ENCODE data around the gene POP4.
"Not testable (repeated sequence)": the region's sequence is repeated elsewhere in the genome, so short reads cannot be mapped to it uniquely, and the experiment has no call there.

The POP4 gene

DNA sequence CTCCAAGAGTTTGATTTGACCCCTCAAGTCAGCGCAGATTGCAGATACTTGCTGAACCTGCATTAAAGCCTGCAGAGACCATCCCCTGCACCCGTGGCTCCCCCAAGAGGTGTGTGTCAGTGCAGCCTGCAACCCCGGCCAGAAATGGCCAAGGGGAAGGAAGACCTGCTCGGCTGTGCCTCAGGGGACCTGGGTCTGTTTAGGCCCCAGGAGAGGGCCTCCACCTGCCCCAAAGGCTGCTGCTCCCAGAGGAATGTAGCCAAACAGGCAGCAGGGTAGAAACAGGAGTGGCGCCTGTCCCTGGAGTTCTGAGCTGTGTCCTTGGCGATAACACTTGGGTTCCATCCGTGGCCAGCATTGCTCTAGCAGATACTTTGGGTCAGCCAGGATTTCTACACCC, 8.0 kb downstream of the POP4 start:
- no peak for DNase-seq

DNA sequence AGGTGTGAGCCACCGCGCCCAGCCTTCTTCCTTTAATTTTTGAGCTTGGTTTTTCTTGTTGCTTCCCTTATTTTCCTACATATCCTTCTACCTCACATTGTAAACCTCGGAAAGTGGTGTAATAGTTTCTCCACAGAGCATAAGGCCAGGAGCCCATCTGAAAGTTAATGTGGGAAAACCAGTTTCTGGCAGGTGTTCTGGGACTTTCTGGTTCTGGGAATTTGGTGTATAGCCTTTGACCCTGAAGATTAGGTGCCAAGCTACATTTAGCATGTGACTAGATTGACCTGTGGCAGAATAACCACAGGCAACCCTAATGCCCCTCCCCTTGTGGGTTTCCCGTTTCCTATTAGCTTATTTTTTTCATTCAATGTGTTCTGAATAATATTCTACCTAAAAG, 8.7 kb downstream of the POP4 start:
- no peak for DNase-seq

DNA sequence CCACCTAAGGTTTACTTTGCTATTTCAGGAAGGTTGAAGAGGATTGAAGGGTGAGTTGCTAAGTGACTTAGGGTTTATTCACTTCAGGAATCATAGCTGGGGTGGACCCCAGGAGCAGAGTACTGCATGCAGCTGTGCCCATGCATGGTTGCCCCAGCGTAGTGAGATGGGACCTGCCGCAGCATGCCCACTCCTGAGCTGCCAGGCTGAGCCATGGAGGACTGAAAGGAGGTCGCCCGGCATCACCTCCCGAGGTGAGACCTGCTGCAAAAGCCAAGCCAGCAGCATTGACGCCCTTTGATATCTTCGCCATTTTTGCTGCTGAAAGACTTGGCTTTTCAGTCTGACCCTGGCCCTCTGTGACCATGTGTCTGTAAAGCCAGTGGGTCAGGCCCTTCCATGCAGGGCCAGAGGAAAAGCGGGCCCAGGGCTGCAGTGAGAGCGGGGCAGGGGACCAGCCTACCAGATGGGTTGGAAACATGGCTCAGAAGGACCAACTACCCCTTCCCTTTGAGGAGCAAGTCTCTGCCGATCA, 9.9 kb downstream of the POP4 start:
- no peak for DNase-seq

DNA sequence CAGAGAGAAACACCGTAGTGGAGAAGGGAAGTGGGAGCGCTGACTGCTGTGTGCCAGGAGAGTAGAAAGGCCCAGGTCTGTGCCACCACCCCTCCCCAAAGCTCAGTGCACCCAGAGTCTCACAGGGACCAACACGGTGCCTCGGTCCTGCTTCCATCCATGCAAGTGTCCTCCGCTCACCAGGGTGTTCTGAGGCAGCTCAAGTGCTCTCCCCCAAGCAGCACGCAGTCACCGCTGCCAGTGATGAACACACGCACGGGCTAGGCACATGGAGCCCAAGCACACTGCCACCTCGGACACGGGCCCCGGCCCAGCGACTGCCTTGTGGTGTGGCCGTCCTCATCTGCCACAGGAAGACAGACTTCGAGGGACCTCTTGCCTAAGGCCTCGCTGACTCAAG, 10.5 kb downstream of the POP4 start:
- no peak for DNase-seq

DNA sequence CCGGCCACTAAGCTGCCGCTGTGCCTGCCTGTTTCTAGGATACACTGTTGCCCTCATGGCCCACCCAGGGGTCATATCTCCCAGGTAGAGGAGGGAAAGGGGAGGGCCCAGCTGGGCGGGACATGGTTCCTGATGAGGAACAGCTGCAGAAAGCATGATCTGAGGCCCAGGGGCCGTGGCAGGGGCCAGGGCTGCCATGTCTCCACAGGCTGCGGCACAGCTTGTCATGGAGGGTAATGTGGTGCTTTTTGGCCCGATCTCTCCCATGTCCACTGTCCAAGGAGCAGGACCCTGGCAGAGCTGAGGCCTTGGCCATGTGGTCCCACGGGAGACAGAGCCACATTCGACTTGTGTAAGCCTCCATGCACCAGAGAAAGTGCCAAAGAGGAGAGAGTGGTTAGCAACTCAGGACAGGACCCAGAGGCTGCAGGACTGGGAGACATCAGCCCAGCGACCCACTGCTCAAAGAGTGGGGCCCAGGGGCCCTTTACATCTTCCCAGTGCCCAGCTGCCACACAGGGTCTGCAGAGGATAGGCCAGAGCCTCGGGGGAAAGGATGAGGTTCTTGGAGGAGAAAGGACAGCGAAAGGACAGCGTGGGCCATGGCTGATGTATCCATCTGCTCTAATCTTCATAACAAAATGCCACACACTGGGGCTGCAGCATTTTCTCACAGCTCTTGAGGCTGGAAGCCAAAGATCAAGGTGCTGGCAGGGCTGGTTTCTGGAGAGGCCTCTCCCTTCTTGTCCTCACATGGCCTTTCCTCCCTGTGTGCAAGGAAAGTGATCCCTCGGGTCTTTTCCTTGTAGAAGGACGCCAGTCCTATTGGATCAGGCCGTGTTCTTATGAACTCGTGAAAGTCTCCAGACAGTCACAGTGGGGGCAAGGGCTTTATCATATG, 11.5 kb downstream of the POP4 start:
- DNase-seq, result no peak

DNA sequence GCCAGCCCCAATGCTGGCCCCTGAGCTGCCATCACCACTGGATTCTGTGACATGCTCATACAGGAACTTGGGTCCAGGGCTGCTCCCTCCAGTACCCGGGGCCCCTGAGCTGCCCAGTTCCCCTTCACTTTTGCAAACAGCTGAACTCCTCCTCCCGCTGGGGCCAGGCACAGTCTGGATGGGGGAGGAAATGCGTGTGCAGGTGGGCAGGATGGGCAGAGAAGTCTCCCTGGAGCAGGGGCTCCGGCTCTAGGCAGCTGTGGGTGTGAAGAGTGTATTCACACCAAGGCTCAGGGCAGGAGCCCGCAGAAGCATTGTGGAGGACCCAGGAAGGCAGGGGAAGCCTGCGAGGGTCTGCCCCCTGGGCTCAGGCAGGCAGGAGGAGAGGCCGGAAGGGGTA, 12.4 kb downstream of the POP4 start:
- DNase-seq, result no peak

DNA sequence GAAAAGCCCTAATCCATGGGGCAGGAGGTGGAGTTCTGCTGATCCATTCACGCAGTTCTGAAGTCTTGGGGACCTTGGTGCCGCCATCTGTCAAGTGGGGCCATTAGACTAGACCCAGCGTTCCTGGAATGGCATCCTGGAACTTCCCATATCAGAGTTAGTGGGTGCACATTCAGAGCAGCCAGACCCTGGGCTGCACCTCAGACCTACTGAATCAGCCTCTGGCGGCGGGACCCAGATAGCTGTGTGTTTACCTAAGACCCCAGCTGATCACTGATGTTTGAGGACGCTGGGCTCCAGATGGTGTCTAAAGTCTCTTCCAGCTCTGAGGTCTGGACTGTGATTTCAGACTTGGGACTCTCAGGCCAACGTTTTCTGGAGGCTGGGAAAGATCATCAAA, 12.8 kb downstream of the POP4 start:
- DNase-seq, result no peak

DNA sequence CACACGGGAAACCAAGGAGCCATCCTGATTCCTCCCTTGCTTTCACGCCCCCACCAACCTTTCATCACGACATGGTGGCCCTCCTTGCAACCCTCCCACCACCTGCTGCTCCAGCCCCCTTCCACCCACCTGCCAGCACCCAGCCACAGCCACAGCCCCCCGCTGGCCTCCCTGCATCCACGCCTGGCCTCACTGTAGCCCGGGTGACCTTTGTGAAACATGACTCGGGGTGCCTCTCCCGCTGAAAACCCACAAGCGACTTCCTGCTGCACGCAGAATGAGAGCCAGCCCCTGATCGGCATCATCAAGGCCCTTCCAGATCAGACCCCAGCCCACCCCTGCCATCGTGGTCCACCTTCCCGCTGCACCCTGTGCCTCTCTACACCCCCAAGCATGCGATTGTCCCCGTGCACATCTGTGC, 14.9 kb downstream of the POP4 start:
- DNase-seq, result no peak

DNA sequence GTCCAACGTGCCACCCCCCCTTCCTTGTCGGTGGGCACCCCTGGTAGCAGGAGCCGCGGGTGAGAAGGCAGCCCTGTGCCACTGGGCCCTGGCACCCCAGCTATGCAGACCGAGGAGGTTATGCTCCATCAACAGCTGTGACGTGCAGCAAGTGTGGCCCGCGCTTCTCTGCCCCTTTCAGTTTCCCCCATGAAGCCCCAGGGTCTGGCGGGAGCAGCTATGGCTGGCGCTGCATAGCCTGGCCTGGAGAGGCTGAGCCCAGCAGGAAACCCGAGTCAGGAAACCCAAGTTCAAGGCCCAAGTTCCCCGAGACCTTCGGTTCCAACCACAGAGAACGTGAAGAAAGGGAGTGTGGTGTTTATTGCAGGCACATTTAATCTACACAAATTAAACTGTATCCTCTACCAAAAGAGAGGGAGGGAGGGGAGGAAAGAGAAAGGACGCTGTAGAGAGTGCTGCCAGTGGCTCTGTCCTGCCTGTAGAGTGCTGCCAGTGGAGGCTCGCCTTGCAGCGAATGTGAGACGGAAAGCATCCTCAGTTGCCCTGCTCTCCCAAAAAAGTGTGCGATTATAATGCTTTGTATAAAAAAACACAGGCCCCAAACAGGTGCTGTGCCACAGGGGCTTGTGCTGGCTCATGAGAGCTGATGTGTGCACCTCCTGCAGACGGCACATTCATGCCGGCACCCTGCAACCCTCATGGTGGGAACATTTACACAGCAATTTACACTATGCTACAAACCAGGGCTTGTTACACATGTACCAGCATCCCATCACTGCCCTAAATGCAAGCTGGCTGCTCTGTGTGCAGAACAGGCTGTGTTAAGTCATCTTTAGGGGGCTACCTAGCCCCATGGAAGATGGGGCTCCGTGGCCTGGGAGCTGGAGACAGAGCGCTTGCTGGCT, 16.3 kb downstream of the POP4 start:
- DNase-seq, result no peak

DNA sequence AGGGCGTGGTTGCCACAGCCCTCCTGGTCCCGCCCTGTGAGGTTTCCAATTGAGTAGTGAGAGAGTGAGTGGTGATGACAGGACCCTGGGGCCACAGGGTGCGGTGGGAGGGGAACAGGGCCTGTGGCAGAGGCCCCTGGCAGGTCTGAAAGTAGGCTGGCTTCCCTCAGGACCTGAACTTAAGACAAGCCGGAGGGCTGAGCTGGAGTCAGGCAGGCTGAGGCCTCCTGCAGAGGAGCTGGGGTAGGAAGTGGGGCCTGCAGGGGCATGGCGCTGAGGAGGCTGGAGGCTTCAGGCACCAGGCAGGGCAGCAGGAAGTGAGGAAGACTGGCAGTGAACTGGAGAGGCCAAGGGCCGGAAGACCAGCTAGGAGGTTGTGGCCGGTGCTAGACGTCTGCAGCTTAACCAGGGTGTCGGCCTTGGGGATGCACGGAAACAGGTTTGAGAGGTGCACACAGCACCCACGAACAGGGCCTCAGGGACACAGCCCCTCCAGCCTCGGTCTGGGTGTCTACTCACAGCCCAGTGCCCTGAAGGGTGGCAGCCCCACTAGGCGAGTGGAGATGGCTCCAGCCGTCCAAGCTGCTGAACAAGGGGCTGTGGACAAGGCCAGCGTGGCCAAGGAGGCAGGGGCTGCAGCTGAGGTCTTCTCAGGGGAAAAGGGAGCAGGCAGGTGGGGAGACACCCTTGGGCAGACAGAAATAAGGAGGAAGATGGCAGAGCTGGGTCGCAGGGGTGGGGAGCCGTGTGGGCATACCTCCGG, 17.8 kb downstream of the POP4 start:
- no peak for DNase-seq

DNA sequence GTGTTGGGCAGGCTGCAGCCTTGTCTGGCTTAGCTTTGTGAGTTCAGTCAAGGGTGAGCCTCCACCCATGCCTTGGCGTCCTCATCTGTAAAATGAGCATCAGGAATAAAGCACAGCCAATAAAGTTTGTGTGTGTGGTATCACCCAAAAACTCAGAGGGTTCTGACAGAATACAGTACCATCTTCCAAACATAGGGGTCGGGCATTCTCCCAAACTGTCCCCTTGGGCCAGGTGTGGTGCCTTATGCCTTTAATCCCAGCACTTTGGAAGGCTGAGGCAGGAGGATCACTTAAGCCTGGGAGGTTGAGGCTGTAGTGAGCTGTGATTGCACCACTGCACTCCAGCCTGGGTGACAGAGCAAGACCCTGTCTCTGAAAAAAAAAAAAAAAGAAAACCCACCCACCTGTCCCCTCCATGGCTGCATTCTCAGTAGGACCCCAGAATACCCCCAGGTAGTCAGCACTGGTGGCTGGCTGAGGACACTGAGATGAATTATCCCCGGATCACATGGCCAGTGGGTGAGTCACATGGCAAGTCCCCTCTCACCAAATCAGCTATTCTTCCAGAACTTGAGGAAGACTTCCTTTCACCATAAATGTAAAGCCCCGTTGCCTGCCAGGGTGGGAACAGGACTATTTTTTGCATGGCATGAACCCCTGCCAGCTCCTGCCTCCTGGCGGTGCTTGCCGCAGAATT, 18.6 kb downstream of the POP4 start:
- no peak for DNase-seq

DNA sequence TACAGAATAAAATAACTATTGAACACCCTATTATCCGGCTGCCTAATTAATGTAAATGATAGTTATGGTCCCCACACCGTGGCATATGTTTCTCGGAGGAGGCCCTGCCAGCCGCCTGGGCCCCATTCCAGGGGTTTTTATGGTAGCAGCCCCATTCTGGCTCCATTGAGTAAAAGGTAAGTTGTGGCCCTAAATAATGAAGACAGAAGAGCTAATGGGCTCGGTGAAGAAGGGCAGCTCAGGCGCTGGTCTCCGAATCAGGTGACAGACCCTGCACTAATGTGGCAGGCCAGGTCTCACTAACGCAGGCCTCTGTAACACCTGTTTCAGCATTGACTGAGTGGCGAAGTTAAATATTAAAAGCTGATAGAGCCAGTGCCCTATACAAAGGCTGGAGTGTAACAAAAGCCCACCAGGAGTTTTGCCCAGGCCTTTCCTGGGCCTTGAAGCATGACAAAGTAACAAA, 19.1 kb downstream of the POP4 start:
- no peak for DNase-seq

DNA sequence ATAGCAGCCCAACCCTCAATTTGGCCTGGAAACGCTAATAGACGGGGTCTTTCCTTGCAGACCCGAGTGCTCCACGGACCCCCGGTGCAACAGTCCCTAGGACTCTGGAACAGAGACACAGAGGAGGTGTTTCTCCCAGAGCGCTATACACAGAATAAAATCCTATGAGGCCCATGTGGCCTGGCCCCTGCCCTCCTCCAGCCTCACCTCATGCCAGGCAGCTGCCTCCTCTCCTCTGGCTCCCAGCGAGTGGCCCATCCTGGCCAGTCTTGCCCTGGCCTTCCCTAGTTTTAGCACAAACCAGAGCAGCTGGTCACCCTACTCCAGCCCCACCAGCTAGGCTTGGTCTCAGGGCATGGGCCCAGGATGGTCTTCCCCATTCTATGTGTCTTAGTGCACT, 20.3 kb downstream of the POP4 start:
- no peak for DNase-seq

DNA sequence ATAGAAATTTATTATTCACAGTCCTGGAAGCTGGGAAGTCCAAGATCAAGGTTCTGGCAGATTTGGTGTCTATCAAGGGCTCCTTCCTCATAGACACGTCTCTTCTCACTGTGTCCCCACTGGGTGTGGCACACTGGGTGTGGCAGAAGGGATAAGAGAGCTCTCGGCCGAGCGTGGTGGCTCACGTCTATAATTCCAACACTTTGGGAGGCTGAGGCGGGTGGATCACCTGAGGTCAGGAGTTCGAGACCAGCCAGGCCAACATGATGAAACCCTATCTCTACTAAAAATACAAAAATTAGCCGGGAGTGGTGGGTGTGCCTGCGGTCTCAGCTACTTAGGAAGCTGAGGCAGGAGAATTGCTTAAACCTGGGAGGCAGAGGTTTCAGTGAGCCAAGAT, 20.7 kb downstream of the POP4 start:
- not testable (repeated sequence) for DNase-seq

DNA sequence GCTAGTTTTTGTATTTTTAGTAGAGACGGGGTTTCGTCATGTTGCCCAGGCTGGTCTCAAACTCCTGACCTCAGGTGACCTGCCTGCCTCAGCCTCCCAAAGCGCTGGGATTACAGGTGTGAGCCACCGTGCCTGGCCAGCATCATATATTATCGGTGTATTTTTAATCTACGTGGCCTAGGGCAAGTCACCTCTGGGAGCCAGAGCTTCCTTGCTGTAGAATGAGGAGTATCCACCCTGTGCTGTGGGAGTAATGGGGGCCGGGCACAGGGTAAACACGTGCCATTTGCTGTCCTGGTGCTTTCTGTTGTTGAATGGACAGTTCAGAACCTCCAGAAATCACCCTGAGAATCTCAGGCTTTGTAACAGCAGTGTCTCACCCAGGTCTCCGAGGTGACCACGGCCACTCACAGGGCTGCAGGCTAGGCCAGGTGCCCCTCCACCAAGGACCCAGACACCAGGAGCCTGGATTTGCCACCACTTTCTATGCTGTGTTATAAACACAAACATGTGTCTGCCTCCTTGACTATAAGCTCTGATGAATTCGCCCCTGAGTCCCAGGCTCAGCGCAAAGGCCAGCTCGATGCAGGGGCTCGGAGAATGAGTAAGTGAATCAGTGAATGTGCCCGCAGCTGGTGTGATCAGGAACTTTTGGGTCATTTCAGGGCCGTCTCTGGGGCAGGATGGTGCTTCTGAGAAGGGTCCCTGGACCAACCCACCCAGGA, 22.7 kb downstream of the POP4 start:
- DNase-seq, result no peak

DNA sequence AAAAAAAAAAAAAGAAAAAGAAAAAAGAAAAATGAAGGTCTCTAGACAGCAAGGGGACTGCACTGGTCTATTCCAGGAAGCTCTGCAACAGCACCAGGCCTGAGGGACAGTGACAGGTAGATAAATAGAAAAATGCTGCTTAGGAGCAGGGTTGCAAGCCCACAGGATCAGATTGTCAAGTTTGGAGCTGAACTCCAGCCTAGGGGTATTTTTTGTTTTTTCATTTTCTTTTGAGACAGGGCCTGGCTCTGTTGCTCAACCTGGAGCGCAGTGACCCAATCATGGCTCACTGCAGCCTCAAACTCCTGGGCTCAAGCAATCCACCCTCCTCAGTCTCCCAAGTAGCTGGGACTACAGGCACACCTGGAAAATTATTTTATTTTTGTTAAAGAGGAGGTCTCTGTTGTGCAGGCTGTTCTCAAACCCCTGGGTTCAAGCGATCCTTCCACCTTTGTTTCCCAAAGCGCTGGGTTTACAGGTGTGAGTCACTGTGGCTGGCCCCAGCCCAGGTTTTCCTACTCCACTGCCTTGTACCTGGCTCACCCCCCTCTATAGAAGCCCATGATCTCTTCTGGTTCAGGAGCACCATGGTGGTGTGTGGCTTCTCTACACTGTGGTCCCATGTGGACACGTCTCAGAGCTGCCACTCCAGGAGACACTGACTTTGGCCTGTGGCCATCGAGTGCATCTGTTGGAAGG, 23.9 kb downstream of the POP4 start:
- no peak for DNase-seq

DNA sequence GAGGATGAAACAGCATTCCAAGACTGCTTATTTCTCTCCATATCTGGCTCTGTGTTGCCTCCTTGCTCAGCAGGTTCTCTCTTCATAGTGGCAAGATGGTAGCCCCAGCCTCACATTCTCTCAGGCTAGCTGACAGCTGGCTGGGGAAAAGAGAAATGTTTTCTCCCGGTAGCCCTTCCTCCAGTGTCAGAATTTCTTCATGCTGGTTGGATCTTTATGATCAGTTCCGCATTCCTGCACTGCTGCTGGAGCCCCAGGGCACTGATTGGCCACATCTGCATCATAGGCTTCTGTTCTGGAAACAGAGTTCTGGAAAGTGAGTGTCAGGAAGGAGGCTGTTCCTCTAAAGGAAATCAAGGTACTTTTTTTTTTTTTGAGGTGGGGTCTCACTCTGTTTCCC, 24.6 kb downstream of the POP4 start:
- DNase-seq, result no peak

DNA sequence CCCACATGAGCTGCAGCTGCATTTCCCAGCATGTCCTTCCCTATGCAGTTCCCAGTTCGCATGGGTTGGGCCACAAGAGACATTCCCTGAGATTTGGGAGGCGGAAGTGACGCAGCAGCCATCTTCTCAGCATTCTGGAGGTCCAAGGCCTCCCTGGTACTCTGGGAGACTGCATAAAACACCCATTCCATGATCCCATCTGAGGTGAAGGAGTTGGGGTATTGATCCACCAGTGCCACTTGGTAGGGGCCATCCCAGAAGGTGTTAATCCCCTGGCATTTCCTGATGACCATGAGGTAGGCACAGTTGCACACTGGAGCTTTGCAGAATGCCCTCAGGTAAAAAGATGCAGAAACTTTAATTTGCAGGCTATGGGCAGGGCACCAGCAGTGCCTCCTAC, 25.4 kb downstream of the POP4 start:
- no peak for DNase-seq

DNA sequence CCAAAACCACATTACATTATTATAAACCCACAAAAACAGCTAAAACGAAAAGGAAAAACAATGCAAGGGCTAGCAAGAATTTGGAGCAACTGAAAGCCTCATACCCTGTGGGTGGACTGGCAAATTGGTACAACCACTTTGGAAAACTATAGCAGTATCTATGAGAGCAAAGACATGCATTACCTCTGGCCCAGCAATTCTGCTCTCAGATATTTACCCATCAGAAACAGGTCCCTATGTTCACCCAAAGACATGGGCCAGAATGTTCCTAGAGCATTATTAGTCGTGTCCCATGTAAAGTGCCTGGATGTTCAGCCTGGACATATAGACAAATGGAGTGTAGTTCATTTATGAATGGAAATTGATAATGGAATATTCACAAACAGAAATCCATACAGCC, 27.9 kb downstream of the POP4 start:
- DNase-seq, result no peak

DNA sequence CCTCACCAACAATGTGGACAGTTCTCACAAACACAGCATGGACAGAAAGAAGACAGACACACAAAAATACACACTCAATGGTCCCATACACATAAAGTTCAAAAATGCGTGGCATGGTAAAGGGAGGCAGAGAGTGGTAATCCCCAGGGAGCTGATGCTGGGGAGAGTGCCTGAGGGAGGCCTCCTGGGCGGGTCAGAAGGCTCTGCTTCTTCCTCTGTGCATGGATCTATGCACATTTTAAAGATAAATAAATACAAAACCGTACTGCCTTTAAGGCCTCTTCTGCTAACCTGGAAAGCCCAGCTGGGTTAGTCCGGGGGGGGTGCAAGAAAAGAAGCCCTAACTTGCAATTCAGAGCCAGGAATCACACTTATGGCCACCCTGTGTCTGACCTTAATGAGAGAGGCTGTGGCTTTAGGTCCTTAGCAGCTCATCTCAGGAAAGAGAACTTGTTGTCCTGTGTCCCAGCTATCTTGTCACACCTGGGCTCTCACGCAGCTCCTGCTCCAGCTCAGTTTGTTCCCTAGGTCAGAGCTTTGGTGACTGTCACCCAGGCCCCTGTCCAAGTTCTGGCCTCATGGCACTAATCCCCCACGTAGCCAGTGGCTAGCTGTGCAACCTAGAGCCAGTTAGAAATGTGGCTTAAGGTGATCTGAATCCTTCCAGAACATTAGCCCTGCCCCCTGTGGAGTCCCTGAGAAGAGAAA, 28.5 kb downstream of the POP4 start:
- DNase-seq, result no peak
